ENCODE data around the gene USP30. TPM values are rescaled to one million over a fixed set of nuclear protein-coding genes. Genes with fewer than 3 reads are reported as not detected.

The USP30 gene
- total RNA-seq, 1 donor: 10.1 TPM

DNA sequence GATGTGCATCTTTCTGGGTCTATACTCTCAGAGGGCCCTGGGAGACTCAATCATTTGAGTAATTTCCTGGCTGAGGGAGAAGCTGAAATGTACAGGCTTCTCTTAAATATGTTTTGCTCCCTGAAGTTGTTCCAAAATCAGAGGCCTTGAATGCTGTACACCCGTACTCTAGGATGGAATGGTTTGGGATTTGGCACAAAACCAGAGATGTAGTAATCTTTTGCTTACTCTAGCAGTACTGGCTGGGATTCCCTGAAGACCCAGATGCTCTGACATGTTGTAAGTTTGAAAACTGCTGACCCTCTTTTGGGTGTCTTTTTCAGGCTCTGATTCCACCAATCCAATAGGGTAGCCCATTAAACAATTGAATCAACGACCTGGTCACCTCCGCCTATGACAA, 74.4 kb downstream of the USP30 start:
- H3K36me3 ChIP-seq (ENCODE audit: insufficient read depth, low read length): no peaks in the 10 kb centered on the region
- H3K4me2 ChIP-seq (ENCODE audit: insufficient read depth, low read length): no peak overlapping the region
- no peak overlapping the region for H3K27ac ChIP-seq (ENCODE audit: low read depth, low read length)
- H3K4me3 ChIP-seq (ENCODE audit: insufficient read depth, low read length): no peak overlapping the region
- H3K4me1 ChIP-seq (ENCODE audit: insufficient read depth, low read length): no peaks in the 10 kb centered on the region
- no peak overlapping the region for H2AFZ ChIP-seq (ENCODE audit: low read length)
- H4K20me1 ChIP-seq (ENCODE audit: insufficient read depth, low read length): no peaks in the 10 kb centered on the region
- no peaks in the 10 kb centered on the region for H3K79me2 ChIP-seq (ENCODE audit: insufficient read depth, low read length)
- DNase-seq (ENCODE audit: insufficient read length, low spot score, missing footprints): no peak
- H3K9me3 ChIP-seq (ENCODE audit: low read depth, low read length): no peaks in the 10 kb centered on the region
- TF ChIP-seq, protein P1, sequence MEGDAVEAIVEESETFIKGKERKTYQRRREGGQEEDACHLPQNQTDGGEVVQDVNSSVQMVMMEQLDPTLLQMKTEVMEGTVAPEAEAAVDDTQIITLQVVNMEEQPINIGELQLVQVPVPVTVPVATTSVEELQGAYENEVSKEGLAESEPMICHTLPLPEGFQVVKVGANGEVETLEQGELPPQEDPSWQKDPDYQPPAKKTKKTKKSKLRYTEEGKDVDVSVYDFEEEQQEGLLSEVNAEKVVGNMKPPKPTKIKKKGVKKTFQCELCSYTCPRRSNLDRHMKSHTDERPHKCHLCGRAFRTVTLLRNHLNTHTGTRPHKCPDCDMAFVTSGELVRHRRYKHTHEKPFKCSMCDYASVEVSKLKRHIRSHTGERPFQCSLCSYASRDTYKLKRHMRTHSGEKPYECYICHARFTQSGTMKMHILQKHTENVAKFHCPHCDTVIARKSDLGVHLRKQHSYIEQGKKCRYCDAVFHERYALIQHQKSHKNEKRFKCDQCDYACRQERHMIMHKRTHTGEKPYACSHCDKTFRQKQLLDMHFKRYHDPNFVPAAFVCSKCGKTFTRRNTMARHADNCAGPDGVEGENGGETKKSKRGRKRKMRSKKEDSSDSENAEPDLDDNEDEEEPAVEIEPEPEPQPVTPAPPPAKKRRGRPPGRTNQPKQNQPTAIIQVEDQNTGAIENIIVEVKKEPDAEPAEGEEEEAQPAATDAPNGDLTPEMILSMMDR (IDR thresholded peaks at IDR 0.05; ENCODE audit: extremely low read depth, low read depth, low read length): no peak
- no peaks in the 10 kb centered on the region for H3K27me3 ChIP-seq (ENCODE audit: insufficient read depth, low read length)

DNA sequence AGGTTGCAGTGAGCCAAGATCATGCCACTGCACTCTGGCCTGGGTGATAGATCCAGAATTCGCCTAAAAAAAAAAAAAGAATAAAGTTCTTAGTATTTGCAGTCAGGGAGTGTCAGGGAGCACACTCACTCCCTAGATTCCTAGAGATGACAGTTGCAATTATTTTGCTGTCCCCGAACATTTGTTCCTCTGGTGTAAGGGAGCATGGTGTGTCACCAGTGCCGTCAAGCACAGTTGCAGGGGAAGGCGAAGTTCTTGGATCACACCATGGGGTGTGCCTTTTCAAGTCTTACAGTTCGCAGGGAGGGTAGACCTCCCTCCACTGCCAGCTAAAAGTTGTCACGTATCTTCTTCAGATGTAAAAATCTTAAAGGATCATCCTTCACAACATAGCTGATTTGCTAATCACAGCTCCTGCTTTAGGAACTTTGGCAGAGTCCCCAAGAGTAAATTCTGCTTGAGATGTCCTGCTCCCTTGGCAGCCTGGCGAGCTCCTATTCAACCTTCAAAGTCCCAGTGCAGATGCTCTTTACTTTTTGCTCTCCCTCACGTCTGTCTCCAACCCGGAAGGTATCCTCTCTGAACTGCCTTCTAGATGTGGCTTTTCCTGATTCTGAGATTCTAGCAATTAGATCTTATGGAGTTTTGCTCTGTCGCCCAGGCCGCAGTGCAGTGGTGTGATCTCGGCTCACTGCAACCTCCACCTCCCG, 75.3 kb downstream of the USP30 start:
- TF ChIP-seq, protein P1 (IDR thresholded peaks at IDR 0.05; ENCODE audit: extremely low read depth, low read depth, low read length): no peak
- Histone ChIP-seq H2AFZ (ENCODE audit: low read length) (no peak overlapping the region), H3K27ac (ENCODE audit: low read depth, low read length) (no peak overlapping the region), H3K4me1 (ENCODE audit: insufficient read depth, low read length) (no peaks in the 10 kb centered on the region), H3K4me3 (ENCODE audit: insufficient read depth, low read length) (no peak overlapping the region), H3K9me3 (ENCODE audit: low read depth, low read length) (no peaks in the 10 kb centered on the region), H3K27me3 (ENCODE audit: insufficient read depth, low read length) (peaks cover 5% of the 10 kb centered on the region), H3K4me2 (ENCODE audit: insufficient read depth, low read length) (no peak overlapping the region), H4K20me1 (ENCODE audit: insufficient read depth, low read length) (no peaks in the 10 kb centered on the region), H3K36me3 (ENCODE audit: insufficient read depth, low read length) (no peaks in the 10 kb centered on the region), H3K79me2 (ENCODE audit: insufficient read depth, low read length) (no peaks in the 10 kb centered on the region)
- no peak for DNase-seq (ENCODE audit: insufficient read length, low spot score, missing footprints)

DNA sequence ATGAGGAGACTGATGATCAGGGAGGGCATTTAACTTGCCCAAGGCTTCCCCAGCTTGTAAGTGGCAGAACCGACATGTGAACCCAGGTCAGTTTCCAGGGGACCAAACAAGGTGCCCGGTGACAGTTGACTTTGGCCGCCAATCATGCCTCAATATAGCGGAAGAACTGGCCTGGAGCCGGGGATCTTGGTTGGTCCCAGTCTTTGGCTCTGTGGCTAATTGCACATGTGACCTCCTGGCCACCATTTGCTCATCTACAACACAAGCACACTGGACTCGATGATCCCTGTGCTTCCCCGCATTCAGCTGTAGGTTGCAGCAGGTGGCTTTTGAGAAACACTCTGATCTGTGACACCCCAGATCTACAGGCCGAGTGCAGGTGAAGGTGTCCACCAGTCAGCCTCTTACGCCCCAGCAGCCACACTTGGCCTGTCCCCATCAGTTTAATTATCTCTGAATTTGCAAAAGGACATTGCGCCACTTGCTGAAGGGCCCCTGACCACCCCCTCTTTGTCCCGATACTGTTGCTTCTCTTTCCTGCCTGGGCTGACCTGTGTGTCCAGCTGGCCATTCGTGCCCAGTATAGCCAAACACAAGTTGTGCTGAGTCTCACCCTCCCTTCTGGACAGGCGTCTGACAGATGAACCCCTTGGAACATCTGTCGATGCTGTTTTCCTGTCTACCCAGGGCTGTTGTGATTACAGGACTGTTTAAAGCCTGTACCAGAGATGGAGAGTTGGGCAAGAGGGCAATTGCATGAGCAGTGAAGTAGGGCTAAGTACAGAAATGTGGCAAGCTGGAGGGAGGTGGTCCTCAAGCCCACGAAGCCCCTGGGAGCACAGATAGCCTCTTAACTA, 78.1 kb downstream of the USP30 start:
- H3K4me3 ChIP-seq (ENCODE audit: insufficient read depth, low read length): no peak overlapping the region
- H4K20me1 ChIP-seq (ENCODE audit: insufficient read depth, low read length): no peaks in the 10 kb centered on the region
- no peaks in the 10 kb centered on the region for H3K79me2 ChIP-seq (ENCODE audit: insufficient read depth, low read length)
- no peak overlapping the region for H3K4me2 ChIP-seq (ENCODE audit: insufficient read depth, low read length)
- no peak for DNase-seq (ENCODE audit: insufficient read length, low spot score, missing footprints)
- H3K27me3 ChIP-seq (ENCODE audit: insufficient read depth, low read length): peaks cover 6% of the 10 kb centered on the region
- no peak overlapping the region for H3K27ac ChIP-seq (ENCODE audit: low read depth, low read length)
- peak overlapping the region; percentile 15 for H2AFZ ChIP-seq (ENCODE audit: low read length)
- TF ChIP-seq, protein P1 (IDR thresholded peaks at IDR 0.05; ENCODE audit: extremely low read depth, low read depth, low read length): no peak
- no peaks in the 10 kb centered on the region for H3K9me3 ChIP-seq (ENCODE audit: low read depth, low read length)
- H3K4me1 ChIP-seq (ENCODE audit: insufficient read depth, low read length): no peaks in the 10 kb centered on the region
- no peaks in the 10 kb centered on the region for H3K36me3 ChIP-seq (ENCODE audit: insufficient read depth, low read length)

All from osteoblast (primary cell).